ENCODE data around the gene DDX5. TPM values are rescaled to one million over a fixed set of nuclear protein-coding genes. Genes with fewer than 3 reads are reported as not detected.

DDX5 gene
- total and polyA plus RNA-seq, 9 donors = 372 to 750 (median 559) TPM

GRCh38 chr17:64491034-64491860, 14.8 kb downstream of the DDX5 start:
- TF ChIP-seq EP300 (IDR thresholded peaks at IDR 0.05) (no peak), POLR2A (IDR thresholded peaks at IDR 0.05) (no peak), CTCF (IDR thresholded peaks at IDR 0.05) (no peak)
- Histone ChIP-seq H3K27ac (no peak overlapping the region), H3K4me3 (no peak overlapping the region), H3K9me3 (no peaks in the 10 kb centered on the region), H3K36me3 (no peaks in the 10 kb centered on the region), H3K27me3 (no peaks in the 10 kb centered on the region), H3K4me1 (ENCODE audit: insufficient read depth) (peaks cover 6% of the 10 kb centered on the region)
- DNase-seq = no peak
- 91 to 93% (median 92%) methylated on average over 13 of the region's 13 CpGs for WGBS, 3 donors
- intact Hi-C loops (cut with DNase I) = loop anchor here in 2 of 4 donors (10.0 kb wide), 2 partner anchors 66 to 176 kb away; no protein-coding TSS in a partner anchor

- Histone ChIP-seq H3K27ac (no peak overlapping the region), H3K9me3 (no peaks in the 10 kb centered on the region), H3K27me3 (no peaks in the 10 kb centered on the region), H3K4me1 (ENCODE audit: insufficient read depth) (no peaks in the 10 kb centered on the region), H3K4me3 (no peak overlapping the region), H3K36me3 (no peaks in the 10 kb centered on the region)
- intact Hi-C loops (cut with DNase I) = no loop called here
- WGBS, 3 donors = 93 to 100% (median 98%) methylated on average over 2 of the region's 2 CpGs
- TF ChIP-seq EP300 (IDR thresholded peaks at IDR 0.05) (no peak), POLR2A (IDR thresholded peaks at IDR 0.05) (no peak), CTCF (IDR thresholded peaks at IDR 0.05) (no peak)
- no peak for DNase-seq
These were observed 17.8 kb downstream of the DDX5 start for GRCh38 chr17:64488301-64488700.

GRCh38 chr17:64484380-64484779, 21.7 kb downstream of the DDX5 start:
- no peak for TF ChIP-seq POLR2A (IDR thresholded peaks at IDR 0.05)
- TF ChIP-seq EP300 (IDR thresholded peaks at IDR 0.05) = no peak
- no peak for TF ChIP-seq CTCF (IDR thresholded peaks at IDR 0.05)
- intact Hi-C loops (cut with DNase I) = no loop called here
- no peak overlapping the region for H3K27ac ChIP-seq
- H3K36me3 ChIP-seq = no peaks in the 10 kb centered on the region
- H3K9me3 ChIP-seq = no peaks in the 10 kb centered on the region
- DNase-seq = no peak
- 88 to 94% (median 88%) methylated on average over 3 of the region's 3 CpGs for WGBS, 3 donors
- H3K4me1 ChIP-seq (ENCODE audit: insufficient read depth) = no peaks in the 10 kb centered on the region
- H3K27me3 ChIP-seq = no peaks in the 10 kb centered on the region
- H3K4me3 ChIP-seq = no peak overlapping the region

- Histone ChIP-seq H3K36me3 (no peaks in the 10 kb centered on the region), H3K9me3 (no peaks in the 10 kb centered on the region), H3K27me3 (no peaks in the 10 kb centered on the region), H3K27ac (no peak overlapping the region), H3K4me1 (ENCODE audit: insufficient read depth) (no peaks in the 10 kb centered on the region), H3K4me3 (no peak overlapping the region)
- DNase-seq = no peak
- WGBS, 3 donors = 90 to 93% (median 93%) methylated on average over 1 of the region's 1 CpG
- intact Hi-C loops (cut with DNase I) = no loop called here
- no peak for TF ChIP-seq EP300 (IDR thresholded peaks at IDR 0.05)
- no peak for TF ChIP-seq POLR2A (IDR thresholded peaks at IDR 0.05)
- no peak for TF ChIP-seq CTCF (IDR thresholded peaks at IDR 0.05)
These were observed 25.1 kb downstream of the DDX5 start for GRCh38 chr17:64480951-64481350.

Measured in ovary (tissue), 9 donors.